ENCODE data around the gene ZNF362.
A peak's percentile ranks its signal among the peaks of the same experiment; 100 is the strongest.
"Not testable (repeated sequence)": the region's sequence is repeated elsewhere in the genome, so short reads cannot be mapped to it uniquely, and the experiment has no call there.

ZNF362 gene

DNA sequence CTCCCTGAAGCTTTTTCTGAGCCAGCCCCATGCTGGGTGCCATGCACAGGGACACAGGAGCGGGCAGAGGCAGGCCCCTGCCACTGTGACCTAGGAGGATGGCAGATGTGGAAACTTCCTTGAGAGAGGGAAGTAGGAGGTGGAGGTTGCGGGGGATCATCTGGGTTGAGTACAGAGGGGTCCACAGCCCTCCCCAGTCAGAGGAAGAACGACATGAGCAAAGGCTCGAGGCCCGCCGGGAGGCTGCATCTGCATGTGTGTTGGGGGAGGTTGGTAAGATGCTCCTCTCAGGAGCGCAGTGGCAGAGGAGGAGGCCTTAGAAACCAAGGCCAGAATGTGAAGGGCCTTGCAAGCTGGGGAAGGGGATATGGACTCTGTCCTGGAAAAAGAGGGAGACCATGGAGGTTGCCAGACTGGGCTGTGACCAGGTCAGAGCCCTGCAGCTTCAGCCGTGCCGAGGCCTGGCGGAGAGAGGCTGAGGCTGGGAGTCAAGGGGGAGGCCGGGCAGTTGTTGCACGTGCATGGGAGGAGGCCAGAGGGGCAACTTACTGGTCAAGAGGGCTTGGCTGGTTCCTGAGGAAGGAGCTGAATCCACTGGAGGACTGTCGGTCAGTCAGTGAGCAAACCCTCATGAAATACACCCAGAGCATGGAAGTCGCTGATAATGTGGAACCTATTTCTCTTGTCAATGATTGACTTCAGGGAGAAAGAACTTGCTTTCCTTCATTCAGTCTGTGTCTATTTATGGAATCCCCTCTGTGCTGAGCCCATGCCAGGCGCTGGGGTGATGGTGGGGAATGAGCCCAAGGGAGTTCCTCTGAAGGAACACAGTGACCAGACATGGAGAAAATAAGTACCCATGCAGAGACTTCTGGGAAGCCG, 32.9 kb downstream of the ZNF362 start:
- DNase-seq = no peak

DNA sequence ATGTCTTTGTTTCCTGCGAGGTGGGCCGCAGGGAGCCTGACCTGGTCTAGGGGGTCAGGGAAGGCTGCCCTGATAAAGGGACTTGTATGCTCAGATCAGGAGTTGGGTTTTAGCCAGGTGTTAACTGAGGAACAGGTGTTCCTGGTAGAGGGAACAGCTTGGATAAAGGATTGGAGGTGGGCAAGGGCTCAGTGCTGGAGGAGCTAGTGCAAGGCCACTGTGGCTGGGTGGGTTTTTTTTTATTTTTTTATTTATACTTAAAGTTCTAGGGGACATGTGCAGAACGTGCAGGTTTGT, 33.5 kb downstream of the ZNF362 start:
- no peak for DNase-seq

DNA sequence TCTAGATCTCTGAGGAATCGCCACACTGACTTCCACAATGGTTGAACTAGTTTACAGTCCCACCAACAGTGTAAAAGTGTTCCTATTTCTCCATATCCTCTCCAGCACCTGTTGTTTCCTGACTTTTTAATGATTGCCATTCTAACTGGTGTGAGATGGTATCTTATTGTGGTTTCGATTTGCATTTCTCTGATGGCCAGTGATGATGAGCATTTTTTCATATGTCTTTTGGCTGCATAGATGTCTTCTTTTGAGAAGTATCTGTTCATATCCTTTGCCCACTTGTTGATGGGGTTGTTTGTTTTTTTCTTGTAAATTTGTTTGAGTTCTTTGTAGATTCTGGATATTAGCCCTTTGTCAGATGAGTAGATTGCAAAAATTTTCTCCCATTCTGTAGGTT, 34.3 kb downstream of the ZNF362 start:
- DNase-seq = not testable (repeated sequence)

DNA sequence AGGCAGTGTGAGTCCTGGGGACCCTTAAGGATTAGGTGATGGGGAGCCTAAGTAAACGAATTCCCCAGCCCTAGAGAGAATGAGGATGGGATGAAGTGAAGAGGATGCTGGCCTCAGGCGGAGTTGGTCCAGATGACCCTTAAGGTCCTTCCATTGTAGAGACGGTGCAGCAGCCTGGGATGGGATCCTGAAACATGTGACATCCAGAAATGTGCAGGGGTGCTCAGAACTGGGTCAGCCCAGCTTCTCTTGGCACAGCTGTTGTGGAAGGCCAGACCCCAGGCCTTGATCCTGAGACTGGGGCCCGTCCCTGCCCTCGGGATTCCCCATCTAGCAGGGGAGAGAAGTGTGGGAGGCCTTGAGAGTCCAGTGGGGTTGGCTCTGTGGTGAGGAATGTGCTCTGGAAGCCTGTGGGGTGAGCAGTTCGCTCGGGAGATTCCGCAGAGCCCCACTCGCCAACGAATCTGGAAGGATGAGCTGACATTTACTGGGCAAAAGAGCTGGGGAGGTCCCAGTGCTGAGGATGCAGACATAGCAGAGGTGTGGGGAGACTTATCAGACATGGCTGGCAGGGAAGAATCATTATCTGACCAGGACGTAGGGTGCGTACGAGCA, 36.5 kb downstream of the ZNF362 start:
- DNase-seq = no peak

DNA sequence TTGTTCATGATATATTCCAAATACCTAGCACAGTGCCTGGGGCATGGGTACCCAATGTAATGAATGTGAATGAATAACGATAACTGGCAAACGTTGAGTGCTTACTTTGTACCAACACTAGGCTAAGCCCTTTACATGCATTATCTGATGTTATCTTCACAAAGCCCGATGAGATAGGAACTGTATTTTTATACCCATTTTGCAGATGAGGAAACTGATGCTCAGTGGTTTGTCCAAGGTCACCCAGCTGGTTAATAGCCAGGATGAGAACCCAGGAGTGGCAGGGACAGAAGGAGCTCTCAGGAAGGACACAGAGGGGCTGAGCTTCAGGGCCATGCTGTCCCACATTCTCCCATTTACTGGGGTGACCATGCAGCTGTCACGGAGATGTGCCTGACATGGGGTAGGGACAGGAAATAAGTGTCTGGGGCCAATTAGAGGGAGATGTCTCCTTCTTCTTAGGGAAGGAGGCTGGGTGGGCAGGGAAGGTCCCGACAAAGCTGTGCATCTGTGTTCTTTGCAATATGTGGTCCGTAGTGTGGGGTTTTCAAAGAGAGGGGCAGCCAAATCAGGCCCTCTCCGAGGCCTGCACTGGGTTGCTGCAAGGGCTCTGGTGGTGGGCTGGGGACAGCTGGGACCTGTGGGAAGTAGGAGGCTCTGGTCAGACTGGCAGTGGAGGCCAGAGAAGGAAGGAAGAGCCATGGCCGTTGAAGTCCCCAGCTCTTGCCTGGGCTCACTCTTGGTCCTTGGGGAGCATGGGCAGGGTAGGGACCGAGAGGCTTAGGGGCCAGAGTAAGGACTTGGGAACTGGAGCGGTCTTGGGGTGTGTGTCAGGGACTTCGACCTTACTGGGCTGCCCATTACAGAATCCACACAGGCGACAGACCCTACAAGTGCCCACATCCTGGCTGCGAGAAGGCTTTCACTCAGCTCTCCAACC, 38.0 kb downstream of the ZNF362 start:
- DNase-seq = no peak

DNA sequence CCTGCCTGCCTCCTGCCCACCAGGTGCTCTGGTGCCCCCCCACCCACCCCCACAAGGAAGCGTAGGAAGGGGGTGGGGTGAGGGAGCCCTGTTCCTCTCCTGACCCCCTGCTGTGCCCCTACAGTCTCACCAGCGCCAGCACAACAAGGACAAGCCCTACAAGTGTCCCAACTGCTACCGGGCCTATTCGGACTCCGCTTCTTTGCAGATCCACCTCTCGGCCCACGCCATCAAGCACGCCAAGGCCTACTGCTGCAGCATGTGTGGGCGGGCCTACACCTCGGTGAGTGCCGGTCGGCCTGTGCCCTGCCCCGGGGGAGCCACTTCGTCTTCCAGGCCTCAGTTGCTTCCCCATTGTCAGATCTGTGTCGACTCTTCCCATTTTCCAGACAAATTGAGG, 38.7 kb downstream of the ZNF362 start:
- no peak for DNase-seq

DNA sequence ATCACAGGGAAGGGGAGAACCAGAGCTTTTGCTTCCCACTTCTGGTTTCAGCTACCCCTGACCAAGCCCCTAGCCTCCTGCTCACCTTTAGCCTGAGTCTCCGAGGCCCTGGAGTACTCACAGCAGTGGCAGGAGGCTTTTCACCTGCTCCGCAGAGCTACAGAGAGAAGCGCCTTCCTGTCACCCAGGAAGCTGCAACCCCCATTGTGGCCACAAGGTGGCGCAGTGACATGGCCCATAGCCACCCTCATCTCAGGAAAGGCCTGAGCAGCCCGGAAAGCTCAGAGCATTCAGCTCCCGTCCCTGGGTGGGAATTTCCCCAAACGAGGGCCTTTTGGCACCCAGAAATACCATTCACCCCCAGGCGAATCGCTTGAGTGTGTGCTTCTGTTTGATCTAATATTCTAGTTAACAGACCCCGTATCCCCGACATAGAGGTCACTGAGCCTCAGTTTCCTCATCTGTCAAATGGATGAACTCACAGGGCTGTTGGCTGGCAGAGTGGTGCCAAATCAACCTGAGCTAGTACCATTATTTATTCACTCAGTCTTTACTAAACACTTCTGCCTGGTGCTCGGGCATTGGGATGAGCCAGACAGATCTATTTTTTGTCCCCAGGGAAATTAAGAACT, 39.3 kb downstream of the ZNF362 start:
- peak; percentile 84 to 88 for DNase-seq

DNA sequence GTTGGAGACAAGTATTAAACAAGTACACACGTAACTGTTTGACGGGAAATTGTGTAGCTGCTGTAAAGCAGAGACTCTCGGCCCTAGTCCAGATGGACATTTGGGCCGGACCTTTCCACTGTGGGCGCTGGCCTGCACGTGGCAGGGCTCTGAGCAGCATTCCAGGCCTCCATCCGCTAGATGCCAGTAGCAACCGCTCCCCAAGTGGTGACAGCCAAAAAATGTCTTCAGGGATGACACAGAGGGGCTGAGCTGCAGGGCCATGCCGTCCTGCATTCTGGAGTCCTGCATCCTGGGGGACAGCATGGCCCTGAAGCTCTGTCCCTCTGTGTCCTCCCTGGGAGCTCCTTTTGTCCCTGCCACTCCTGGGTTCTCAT, 39.8 kb downstream of the ZNF362 start:
- no peak for DNase-seq

DNA sequence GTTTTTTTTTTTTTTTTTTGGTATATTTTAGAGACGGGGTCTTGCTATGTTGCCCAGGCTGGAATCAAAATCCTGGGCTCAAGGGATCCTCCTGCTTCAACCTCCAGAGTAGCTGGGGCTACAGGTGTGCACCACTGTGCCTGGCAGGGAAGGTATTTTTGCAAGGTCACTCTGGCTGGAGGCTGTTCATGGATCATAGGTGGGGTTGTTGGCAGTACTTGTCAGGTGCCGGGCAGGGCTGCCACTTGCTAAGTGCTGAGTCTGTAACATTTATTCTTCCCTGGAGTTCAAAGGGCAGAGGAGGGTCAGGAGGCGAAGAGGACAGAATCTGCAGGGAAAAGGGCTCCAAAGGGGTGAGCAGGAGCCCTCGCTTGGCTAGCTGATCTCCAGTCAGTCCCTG, 40.5 kb downstream of the ZNF362 start:
- DNase-seq = no peak

DNA sequence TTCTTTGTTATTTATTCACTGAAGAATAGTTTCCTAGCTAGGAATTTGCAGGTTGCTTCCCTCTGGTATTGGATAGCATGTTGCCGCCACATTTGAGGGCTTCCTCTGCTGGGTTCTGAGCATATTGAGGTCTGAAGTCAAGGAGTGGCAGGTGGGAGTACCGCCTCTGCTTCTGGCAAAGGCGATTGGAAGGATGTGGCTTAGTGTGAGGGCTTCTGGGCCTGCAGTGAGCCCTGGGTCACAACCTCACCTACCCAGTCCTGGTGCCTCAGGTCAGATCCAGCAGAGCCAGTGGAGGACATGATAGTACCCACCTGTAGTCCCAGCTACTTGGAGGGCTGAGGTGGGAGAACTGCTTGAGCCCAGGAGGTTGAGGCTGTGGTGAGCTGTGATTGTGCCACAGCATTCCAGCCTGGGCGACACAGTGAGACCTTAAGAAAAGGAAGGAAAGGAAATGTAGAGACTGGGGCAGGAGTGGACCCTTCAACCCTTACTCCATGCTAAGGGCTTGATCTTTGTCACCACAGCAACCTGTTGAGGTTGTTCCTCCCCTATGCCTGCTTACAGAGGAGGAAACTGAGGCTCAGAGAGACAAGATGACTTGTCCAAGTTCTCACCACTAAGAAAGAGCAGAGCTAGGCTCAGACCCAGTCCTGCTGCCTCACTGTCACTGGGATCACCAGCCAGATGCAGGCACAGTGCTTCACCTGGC, 41.8 kb downstream of the ZNF362 start:
- no peak for DNase-seq

DNA sequence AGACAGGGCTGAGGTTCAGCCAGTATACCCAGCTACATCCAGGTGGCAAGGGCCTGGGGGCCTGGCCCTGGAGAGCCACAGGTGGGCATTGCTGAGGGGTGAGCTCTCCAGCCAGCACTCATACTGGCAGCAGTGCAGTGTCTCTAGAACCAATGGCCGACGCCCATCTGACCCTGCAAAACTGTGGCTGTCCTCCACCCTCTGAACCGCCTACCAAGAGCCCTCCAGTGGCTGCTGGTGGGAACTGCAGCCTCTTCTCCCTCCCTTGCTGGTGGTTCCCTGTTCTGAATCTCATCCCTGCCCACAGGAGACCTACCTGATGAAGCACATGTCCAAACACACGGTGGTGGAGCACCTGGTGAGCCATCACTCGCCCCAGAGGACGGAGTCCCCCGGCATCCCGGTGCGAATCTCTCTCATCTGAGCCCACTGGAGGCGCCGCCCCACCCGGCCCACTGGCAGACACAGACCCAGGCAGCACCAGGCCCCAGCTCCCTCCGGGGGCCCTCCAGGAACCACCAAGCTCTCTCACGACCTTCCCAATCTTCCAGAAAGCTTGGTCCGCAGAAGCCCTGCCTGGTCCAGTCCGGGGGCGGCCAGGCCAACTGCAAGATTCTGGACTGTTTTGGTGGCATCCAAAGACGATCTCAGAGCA, 42.5 kb downstream of the ZNF362 start:
- peak; percentile 48 to 52 for DNase-seq

DNA sequence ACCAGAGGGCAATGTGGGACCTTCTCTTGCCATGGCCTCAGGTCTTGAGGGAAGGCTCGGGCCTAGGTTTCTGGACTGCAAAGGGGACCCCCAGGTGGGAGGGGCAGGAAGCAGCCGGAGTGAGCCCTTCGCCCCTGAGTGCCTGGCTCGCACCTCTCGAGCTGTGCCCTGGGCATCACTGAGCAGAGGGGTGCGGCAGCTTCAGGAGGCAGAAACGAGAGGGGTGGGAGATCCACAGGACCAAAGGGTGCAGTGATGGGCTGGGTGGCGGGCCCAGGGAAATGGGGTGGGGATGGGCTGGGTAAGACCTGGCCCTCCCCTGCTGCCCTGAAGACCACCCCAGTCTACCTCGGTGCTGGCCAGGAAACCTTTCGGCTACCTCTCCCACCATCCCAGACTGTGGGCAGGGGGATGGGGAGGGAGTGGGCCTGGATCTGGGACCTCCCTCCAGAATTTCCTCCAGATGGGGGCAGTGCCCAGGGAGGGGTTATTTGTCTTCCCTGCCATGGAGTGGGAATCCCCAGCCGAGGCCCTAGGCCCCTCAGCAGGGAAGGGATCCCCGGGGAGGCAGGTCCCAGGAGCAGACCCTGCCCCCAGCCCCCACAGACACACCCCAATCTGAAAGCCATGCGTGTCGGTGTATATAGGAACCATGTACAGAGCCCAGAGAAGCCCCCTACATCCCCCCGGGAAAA, 43.3 kb downstream of the ZNF362 start:
- no peak for DNase-seq

DNA sequence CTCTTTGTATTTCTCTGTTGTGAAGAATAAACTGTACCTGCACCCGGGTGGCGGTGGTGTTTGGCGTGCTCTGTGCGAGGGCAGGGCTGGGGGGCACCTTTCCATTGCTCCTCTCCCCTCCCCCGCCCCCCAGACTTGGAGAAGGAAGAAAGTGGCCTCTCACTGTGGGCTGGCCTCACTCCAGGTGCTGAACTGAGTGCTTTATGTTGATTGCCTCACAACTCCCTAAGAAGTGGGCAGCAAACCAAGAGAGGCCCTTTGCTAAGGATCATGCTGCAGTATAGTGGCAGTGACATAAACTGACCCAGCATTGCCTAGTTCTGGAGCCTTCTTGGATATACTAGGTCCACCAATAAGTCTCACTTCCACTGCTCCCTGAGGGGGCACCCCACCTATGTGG, 44.4 kb downstream of the ZNF362 start:
- no peak for DNase-seq

DNA sequence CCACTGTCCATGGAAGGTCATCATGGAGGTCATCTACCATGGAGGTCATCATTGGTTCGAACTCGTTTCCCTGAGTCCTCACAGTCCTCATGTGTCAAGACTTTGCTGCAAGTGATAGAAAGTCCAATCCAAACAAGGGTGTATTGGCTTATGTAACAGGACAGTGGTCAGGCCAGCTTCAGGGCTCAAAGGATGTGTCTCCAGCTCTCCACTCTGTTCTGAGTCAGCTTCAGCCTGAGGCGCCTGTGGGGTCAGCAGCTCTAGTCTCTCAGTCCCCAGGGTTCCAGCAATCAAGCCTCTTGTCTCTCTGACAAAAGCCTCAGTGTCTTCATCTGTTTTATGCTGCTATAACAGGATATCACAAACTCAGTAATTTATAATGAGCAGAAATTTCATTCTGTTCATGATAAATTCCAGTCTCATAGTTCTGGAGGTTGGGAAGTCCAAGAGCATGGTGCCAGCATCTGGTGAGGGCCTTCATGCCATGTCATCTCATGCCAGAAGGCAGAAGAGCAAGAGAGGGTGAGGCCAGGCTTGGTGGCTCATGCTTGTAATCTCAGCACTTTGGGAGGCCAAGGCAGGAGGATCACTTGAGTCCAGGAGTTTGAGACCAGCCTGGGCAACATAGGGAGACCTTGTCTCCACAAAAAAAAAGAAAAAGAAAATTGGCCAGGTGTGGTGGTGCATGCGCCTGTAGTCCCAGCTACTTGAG, 45.1 kb downstream of the ZNF362 start:
- no peak for DNase-seq

DNA sequence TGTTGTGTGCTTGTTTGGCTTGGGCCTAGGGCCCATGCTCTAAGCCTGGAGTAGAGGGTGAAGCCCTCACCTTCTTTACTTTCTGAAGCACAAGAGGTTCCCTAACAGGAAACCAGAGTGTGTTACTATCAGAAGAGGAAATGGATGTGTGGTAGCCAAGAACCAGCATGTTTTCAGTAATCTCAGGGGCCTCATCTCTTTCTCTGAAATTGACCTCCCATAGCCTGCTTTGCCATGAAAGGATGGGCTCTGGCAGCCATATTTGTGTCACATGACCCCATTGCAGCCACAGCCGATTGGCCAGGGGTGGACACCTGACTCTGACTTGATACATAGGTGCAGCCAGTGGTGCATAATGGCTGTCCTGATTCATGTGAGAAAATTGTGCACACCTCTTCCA, 46.0 kb downstream of the ZNF362 start:
- no peak for DNase-seq

DNA sequence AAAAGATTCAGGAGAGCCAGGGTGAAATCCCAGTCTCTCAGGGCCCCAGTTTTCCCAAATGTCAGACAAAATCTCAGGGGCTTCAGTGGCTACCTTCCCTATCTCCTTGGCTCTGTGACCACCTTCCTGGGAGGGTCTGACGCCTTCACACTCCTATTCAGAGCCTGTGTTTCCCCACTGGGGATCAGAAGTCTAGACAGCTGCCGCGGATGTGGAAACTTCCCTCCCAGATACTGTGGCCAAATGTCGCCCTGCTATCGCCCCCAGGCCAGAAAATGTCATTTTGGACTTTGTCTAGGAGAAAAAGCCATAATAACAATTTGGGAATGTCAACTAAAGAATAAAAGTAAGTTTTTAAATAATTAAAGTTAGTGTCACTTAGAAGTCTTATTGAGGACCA, 48.7 kb downstream of the ZNF362 start:
- no peak for DNase-seq

DNA sequence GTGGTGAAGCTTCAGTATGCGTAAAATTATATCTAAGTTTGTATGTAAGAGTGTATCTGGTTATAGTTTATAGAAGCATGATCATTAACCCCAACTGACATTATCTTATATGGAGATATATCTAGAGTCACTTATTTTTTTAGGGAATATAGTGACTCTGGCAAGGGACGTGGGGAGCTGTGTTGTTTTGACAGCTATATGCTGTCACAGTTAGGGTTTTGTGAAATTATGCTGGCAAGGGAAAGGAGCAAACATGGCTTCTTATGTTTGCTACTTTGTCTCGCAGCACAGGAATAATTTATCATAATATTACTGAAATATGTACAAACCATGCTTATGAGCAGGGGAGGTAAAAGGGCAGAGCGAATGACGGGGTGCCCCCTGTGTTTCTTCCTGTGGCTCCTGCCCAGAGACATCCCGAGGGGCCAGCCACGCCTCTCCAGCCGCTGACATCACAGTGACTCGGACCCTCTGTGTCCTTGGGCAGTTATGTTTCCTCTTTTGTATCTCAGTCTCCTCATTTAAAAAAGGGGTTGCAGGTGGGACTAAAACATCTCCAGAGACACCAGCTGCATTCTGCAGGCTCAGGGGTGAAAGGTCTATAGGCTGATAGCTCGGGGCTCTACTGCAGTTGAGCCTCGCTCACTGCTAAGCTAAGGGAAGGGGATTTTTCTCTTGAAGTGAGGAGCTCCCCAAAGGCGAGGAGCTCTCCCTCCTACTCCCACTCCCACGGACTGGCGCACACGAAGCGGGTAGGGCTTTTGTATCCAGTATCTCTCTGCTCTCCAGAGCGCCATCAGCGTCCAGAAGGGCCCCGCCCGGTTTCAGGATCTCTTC, 49.7 kb downstream of the ZNF362 start:
- no peak for DNase-seq

DNA sequence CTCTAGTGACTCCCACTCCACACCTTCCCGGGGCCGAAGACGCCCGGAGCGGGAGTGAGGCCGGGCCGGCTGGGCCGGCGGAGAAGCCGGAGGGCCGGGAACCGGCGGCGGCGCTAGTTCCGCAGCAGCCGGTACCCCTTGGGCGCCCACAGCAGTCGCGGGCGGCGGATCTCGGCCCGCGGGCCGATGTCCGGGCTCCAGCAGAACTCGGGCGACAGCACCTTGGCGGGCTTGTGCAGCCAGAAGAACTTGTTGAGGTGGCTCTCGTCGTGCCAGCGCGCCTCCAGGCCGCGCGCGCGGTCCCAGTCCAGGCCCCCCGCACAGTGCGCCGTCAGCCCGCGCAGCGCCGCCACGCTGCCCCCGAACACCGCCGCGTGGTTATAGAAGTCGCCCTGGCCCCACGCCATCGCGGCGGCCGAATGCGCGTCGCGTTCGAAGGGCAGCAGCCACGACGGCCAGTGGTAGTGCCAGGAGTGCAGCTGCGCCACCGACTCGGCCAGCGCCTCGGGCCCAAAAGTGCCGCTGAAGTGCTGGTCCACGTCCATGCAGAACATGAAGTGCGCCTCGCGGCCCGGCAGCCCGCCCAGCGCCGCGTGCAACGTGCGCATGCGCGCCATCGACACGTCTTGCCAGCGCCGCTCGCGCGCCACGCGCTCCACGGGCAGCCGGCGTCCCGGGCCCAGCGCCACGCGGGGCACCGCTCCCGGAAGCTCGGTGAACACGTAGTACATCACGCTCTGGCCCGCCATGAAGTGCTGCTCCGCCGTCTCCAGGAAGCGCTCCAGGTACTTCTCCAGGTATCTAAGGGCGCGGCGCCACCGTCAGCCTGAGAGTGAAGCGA, 50.6 kb downstream of the ZNF362 start:
- no peak for DNase-seq

DNA sequence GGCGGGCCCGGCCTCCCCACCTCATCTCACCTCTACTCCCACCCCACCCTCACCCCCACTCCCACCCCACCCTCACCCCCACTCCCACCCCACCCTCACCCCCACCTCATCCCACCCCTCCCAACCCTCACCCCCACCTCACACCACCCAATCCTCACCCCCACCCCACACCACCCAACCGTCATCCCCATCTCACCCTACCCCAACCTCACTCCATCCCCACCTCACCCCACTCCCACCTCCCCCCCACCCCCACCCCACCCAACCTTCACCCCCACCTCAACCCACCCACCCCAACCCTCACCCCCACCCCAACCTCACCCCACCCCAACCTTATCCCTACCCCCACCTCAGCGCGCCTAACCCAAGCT, 51.2 kb downstream of the ZNF362 start:
- DNase-seq = no peak

All from NCI-H2081 (cell line).